ENCODE measurements around the gene ADARB2. TPM values are rescaled to one million over a fixed set of nuclear protein-coding genes. Genes with fewer than 3 reads are reported as not detected.
"Not testable (repeated sequence)": the region's sequence is repeated elsewhere in the genome, so short reads cannot be mapped to it uniquely, and the experiment has no call there.

The ADARB2 gene
- total RNA-seq, 4 donors from 2014 or later = 1.3 to 5.4 (median 1.8) TPM

GRCh38 chr10:1249142-1249920 lies 488.0 kb downstream of the ADARB2 start:
- H3K9me3 ChIP-seq = no peaks in the 10 kb centered on the region
- no peak for ATAC-seq
- H3K4me1 ChIP-seq = no peaks in the 10 kb centered on the region
- peaks cover 35% of the 10 kb centered on the region for H3K27me3 ChIP-seq
- no peaks in the 10 kb centered on the region for H3K36me3 ChIP-seq
- no peak for TF ChIP-seq POLR2A (IDR thresholded peaks at IDR 0.05)
- H3K27ac ChIP-seq = no peak overlapping the region
- no peak overlapping the region for H3K4me3 ChIP-seq
- 69 to 78% methylated on average over 6 to 7 of the region's 7 CpGs for WGBS, 2 donors (ENCODE audit: low coverage in 1 of 2)

- H3K9me3 ChIP-seq, H3K4me1 ChIP-seq, ATAC-seq, H3K4me3 ChIP-seq, H3K27ac ChIP-seq, H3K36me3 ChIP-seq: not testable (repeated sequence)
- 52% methylated on average over 9 of the region's 13 CpGs; no CpG with 5 or more reads in 1 of the 2 donors for WGBS, 2 donors (ENCODE audit: low coverage in 1 of 2)
- peaks cover 35% of the 10 kb centered on the region for H3K27me3 ChIP-seq
These were observed 489.1 kb downstream of the ADARB2 start for GRCh38 chr10:1248262-1248630.

- no peak for ATAC-seq
- Histone ChIP-seq H3K4me3 (no peak overlapping the region), H3K36me3 (no peaks in the 10 kb centered on the region), H3K4me1 (no peaks in the 10 kb centered on the region), H3K27me3 (peaks cover 39% of the 10 kb centered on the region), H3K9me3 (no peaks in the 10 kb centered on the region), H3K27ac (no peak overlapping the region)
- no peak for TF ChIP-seq EP300 (IDR thresholded peaks at IDR 0.05)
- TF ChIP-seq POLR2A (IDR thresholded peaks at IDR 0.05) = no peak
- no peak for TF ChIP-seq CTCF (IDR thresholded peaks at IDR 0.05)
- TF ChIP-seq POLR2AphosphoS5 (IDR thresholded peaks at IDR 0.05) = no peak
- 61 to 74% methylated on average over 7 to 17 of the region's 17 CpGs for WGBS, 2 donors (ENCODE audit: low coverage in 1 of 2)
These were observed 489.6 kb downstream of the ADARB2 start for GRCh38 chr10:1247598-1248261.

GRCh38 chr10:1244493-1244892 lies 492.8 kb downstream of the ADARB2 start:
- no peak for TF ChIP-seq CTCF (IDR thresholded peaks at IDR 0.05)
- TF ChIP-seq EP300 (IDR thresholded peaks at IDR 0.05) = no peak
- TF ChIP-seq POLR2A (IDR thresholded peaks at IDR 0.05) = no peak
- no peak for TF ChIP-seq POLR2AphosphoS5 (IDR thresholded peaks at IDR 0.05)
- H3K4me3 ChIP-seq = no peak overlapping the region
- no peaks in the 10 kb centered on the region for H3K9me3 ChIP-seq
- peaks cover 62% of the 10 kb centered on the region for H3K27me3 ChIP-seq
- ATAC-seq = no peak
- H3K27ac ChIP-seq = no peak overlapping the region
- no peaks in the 10 kb centered on the region for H3K36me3 ChIP-seq
- 92 to 93% methylated on average over 8 to 10 of the region's 18 CpGs for WGBS, 2 donors (ENCODE audit: low coverage in 1 of 2)
- no peaks in the 10 kb centered on the region for H3K4me1 ChIP-seq

GRCh38 chr10:1243486-1244234 lies 493.7 kb downstream of the ADARB2 start:
- H3K4me1 ChIP-seq = no peaks in the 10 kb centered on the region
- 70 to 82% methylated on average over 2 to 4 of the region's 22 CpGs for WGBS, 2 donors (ENCODE audit: low coverage in 1 of 2)
- H3K36me3 ChIP-seq = no peaks in the 10 kb centered on the region
- TF ChIP-seq POLR2A (IDR thresholded peaks at IDR 0.05) (no peak), EP300 (IDR thresholded peaks at IDR 0.05) (no peak), CTCF (IDR thresholded peaks at IDR 0.05) (no peak), POLR2AphosphoS5 (IDR thresholded peaks at IDR 0.05) (no peak)
- H3K27ac ChIP-seq = no peak overlapping the region
- H3K4me3 ChIP-seq = no peak overlapping the region
- H3K27me3 ChIP-seq = peaks cover 57% of the 10 kb centered on the region
- no peak for ATAC-seq
- no peaks in the 10 kb centered on the region for H3K9me3 ChIP-seq
